NCI-H345 treated with DMSO at 0.1 percent for 48 hours (cell line): ENCODE data around the gene PLEKHG2.

Experiments
- DNase-seq: peaks from one replicate; lab custom pipeline; 2025; ENCODE audit not compliant: unreplicated experiment; lab: John Stamatoyannopoulos, UW

Gene PLEKHG2

DNA sequence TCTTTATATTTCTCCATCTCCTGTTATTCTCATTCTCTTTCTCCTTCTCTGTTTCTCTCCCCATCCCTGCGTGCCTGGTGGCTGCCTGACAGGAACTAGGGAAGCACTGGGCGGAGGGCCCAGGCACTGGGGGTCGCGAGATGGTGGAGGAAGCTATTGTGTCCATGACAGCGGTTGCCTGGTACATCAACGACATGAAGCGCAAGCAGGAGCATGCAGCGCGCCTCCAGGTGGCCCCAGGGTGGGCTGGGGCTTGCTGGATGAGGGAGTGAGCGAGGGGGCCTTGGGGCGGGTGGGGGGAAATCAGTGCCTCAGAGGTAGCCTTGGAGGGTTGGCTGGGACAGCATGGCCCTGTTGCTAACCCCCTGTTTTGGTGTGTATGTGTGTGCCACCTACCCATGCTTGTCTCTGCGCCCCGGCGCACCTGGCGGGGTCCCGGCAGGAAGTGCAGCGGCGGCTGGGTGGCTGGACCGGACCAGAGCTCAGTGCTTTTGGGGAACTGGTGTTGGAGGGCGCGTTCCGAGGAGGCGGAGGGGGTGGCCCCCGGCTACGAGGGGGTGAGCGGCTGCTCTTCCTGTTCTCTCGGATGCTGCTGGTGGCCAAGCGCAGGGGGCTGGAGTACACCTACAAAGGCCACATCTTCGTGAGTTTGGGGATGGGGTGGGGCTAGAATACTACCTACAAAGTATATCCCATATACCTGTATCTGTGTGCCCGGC lies 5.2 kb downstream of the PLEKHG2 start:
- no peak for DNase-seq

DNA sequence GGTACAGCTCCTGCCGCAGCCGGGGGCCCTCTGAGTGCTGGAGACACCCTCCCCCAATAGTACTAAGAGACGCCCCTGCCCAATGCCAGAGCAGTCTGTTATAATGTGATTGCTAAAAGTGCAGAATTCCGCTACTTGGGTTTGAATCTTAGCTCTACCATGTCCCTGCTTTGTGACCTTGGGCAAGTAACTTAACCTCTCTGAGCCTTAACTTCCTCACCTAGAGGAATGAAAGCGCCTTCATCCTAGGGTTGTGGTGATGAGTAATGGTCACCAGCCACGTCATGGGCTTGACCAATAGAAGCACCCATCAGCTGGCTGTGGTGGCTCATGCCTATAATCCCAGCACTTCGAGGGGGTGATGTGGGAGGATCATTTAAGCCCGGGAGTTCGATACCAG lies 6.5 kb downstream of the PLEKHG2 start:
- no peak for DNase-seq

GRCh38 chr19:39420769-39421168 lies 8.3 kb downstream of the PLEKHG2 start:
- no peak for DNase-seq

DNA sequence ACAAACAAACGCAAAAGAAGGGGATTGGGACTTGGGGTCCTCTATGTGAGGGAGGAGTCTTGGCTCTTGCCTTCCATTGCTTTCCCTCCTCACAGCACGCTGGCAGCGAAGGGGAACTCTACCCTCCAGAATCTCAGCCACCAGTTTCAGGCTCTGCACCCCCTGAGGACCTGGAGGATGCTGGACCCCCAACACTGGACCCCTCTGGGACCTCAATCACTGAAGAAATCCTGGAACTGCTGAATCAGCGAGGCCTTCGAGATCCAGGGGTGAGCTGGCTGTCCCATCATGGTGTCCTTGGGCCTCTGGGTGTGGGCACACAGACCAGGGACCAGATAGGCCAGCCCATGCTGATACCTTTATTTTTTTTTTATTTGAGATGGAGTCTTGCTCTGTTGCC lies 9.6 kb downstream of the PLEKHG2 start:
- DNase-seq: no peak

- DNase-seq: no peak
Measured at GRCh38 chr19:39423258-39424086, 11.0 kb downstream of the PLEKHG2 start.

DNA sequence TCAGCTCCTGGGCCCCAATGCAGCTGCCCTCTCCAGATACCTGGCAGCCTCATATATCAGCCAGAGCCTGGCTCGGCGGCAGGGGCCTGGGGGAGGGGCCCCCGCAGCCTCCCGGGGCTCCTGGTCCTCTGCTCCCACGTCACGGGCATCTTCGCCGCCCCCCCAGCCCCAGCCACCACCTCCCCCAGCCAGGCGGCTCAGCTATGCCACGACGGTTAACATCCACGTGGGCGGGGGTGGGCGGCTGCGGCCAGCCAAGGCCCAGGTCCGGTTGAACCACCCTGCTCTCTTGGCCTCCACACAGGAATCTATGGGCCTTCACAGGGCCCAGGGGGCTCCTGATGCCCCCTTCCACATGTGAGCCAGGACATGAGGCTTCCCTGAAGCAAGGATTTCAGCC lies 12.5 kb downstream of the PLEKHG2 start:
- no peak for DNase-seq

GRCh38 chr19:39425744-39426143 lies 13.3 kb downstream of the PLEKHG2 start:
- DNase-seq: no peak

- no peak for DNase-seq
Measured at GRCh38 chr19:39426170-39426569, 13.7 kb downstream of the PLEKHG2 start.

DNA sequence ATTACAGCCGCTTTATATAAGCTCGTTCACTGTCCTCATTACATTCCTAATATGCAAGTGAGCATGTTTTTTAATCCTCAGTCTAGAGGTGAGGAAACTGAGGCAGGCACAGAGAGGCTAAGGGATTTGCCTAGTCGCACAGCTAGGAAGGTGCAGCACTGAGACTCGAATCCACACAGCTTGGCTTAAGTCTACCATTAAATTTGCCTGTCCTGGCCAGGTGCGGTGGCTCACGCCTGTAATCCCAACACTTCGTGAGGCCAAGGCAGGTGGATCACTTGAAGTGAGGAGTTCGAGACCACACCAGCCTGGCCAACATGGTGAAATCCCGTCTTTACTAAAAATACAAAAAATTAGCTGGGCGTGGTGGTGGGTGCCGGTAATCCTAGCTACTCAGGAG lies 15.2 kb downstream of the PLEKHG2 start:
- DNase-seq: no peak

DNA sequence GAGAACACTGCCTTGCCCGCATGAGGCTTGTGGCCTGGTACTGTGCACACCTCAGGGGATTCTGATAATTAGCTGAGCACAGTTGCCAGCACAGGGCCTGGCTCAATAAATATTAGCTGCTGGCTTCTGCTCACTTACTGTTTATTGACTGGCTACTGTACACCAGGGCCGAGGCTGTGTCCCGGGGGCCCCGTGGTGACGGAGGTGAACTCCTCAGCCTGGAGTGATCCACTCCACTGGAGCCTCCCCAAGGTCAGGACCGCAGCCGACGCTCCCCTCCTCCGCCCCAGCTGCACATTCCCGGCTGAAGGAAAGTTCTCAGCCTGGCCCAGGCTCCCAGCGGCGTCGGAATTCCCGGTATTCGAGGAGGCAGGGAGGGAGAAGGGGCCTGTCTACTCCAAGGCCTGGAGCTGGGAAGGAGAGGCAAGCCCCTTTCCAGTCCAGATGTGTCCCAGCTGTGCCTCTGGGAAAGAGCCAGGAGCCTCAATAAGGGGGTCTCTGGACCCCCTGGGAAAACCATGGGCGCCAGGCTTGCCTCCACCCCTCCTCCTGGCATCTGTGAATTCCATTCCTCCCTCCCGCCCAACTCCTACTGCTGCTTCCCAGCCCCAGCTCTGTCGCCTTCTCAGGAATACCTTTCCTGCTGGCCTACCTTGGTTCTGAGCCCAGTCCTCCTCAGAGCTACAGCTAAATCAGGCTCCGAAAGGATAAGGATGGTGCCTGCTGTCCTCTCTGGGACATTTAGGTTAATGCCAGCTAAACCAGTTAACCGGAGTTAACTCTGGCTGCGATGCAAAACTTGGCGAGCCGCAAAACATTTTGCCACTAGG lies 16.0 kb downstream of the PLEKHG2 start:
- DNase-seq: no peak

- no peak for DNase-seq
Measured at GRCh38 chr19:39430675-39431593, 18.5 kb downstream of the PLEKHG2 start.

GRCh38 chr19:39432677-39433025 lies 20.2 kb downstream of the PLEKHG2 start:
- DNase-seq: no peak

DNA sequence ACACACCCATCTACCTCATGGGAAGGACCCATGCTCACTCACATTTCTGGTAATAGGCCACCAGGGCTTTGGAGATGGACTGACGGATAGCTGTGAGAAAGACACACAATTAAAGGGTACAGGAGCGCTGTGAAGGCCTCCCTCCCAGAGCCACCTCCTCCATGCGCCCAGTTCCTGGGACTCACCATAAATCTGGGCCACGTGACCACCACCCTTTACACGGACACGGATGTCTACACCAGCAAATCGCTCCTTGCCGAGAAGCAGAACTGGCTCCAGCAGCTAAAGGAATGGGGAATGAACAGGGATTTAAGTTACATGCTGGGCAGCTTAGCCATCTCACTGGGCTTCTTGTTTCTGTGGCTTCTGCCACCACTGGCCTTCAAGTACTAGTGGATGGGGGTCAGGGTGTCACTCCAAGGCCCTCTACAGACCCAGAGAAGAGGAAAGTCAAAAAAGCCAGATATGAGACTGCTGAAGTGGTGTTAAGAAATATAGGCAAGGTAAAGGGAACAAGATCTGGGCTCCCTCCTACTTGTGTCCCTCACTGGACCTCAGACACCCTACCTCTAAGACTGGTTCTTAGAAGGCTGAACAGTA lies 21.1 kb downstream of the PLEKHG2 start:
- no peak for DNase-seq

DNA sequence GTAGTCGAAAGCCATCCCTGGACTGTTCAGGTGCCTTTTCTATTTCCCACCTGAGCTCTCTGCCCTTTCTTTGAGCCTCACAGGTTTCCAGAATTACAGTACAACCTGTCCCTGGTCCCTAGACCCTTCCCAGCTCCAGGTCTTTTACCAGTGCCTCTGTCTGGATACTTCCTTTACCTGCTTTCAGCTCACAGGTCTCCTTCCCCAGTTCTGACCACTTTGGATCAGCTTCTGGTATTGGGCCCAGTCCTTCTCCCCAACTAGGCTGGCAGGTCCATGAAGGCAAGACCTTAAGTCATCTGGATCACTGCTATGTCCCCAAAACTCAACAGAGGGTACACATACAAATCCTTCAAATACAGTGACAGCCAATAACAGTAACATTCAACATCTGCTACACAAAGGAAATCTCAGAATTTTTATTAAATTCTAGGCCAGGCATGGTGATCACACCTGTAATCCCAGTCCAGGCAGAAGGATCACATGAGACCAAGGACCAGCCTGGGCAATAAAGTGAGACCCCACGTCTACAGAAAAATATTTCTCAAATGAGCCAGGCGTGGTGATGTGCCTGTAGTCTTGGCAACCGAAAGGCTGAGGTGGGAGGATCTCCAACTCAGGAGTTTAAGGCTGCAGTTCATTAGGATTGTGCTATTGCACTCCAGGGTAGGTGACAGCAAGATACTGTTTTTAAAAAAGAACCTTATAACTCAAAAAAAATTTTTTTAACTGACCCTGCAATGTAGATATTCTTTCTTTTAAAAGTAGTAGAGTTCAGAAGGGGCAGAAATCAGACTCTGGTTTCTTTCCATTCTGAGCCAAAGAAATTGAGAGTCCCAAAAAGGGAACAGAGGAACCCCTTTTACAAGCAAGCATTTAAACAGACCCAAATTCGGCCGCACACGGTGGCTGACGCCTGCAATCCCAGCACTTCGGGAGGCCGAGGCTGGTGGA lies 21.9 kb downstream of the PLEKHG2 start:
- no peak for DNase-seq

DNA sequence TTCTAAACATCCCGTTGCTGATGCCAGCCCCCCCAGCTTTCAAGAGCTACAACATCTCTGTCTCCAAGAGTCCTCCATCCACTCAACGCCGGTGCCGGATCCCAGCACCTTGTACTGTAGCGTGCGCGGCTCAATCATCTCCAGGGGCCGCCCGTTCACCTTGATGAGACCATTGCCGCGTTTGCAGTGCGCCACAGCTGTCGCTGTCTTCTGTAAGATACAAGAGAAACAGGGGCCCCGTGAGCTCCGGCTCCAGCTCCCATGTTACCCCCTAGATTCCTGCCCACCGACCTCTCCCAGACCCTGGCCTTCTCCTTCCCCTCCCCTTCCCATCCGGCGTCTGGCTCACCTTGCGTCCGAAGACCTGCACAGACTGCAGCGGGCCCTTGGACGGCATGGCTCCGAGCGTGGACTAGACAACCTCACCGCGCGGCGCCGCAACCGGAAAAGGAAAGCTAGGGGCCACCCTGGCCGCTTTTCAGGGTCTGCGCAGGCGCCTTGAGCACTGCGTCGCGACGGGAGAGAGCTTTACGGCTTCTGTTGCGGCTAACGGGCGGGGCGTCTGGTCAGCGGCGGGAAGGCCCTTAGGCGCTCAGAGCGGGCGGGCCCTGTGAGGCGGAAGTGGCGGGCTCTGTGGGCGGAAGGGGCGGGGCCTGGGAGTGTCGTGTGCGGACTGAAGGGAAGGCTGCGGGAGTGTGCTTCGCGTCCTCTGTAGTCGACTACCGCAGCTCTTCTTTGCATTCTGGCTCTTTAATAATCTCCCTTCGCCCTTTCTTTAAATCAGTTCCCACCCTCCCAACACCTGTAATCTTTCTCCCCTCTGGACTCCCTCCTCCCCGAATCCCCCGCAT lies 23.3 kb downstream of the PLEKHG2 start, which contains the start of gene RPS16:
RPS16 (minus strand) TSS at position 451 of the 851 bp plus-strand sequence; CDS start at position 397, 54 bp downstream.
- peak; percentile 100 for DNase-seq

DNA sequence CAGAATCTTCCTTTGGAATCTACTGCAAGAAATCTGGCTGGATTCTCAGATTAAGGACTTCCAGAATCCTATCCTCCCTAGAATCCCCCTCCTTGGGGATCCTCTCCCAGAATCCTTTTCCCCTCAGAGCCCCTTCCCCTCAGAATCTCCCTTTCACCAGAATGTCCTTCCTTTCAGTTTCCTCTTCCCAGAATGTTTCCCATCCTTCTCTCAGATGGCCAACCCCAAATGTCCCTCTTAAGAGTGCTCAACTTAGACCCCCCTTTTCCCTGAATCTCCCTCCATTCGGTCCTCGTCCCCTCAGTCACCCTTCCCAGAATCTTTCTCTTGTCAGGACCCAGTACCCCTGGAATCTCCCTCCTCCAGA lies 23.9 kb downstream of the PLEKHG2 start:
- DNase-seq: no peak

DNA sequence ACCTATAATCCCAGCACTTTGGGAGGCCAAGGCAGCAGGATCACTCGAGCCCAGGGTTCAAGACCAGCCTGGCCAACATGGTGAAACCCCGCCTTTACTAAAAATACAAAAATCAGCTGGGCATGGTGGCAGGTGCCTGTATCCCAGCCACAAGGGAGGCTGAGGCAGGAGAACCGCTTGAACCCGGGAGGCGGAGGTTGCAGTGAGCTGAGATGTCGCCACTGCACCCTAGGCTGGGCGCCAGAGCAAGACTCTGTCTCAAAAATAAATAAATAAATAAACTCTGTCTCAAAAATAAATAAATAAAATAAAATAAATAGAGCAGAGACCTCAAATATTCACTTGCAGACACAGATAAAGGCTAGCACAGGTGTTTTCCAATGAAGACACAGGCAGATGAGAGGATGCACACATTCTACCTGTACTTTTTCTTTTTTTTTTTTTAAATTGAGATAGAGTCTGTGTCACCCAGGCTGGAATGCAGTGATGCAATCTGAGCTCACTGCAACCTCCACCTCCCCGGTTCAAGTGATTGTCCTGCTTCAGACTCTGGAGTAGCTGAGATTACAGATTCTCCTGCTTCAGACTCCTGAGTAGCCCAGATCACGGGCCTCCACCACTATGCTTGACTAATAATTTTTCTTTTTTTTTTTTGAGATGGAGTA lies 25.9 kb downstream of the PLEKHG2 start:
- no peak for DNase-seq
